OCI-LY7 (cell line): Measurements from ENCODE around the gene ACTL7A. TPM values are rescaled to one million over a fixed set of nuclear protein-coding genes. Genes with fewer than 3 reads are reported as not detected.

Experiments used
- BruUV-seq: library from RNA; stranded (reverse); fragments of 400-500 nt; replicated peaks from 2 replicates; lab custom pipeline; 2021; lab: Mats Ljungman, UMichigan
- CTCF ChIA-PET: fragments of 300-600 bp; sonication (Branson Sonifier 250); formaldehyde crosslinking; loops from one replicate; lab custom pipeline; 2022; ENCODE audit warnings: antibody characterized with exemption; ENCODE audit not compliant: unreplicated experiment; lab: Charles Lee
- POLR2A ChIA-PET: fragments of 300-600 bp; sonication (Branson Sonifier 250); formaldehyde crosslinking; loops from one replicate; lab custom pipeline; 2022; ENCODE audit warnings: antibody characterized with exemption; lab: Charles Lee
- DNase-seq: peaks from one replicate; pipeline ENCODE4 v3.0.0-alpha.2; 2015; ENCODE audit warnings: low spot score
- H2AFZ ChIP-seq: fragments of 200-600 bp; sonication (generic), shearing (Covaris generic); 2 replicates; pipeline ENCODE4 v1.6.1; 2014; ENCODE audit warnings: mild to moderate bottlenecking, antibody characterized with exemption, low read length, moderate library complexity
- H3K27ac ChIP-seq: fragments of 200-600 bp; sonication (generic); 2 replicates; pipeline ENCODE4 v1.5.1; 2014; ENCODE audit warnings: mixed run types, low read depth, mild to moderate bottlenecking, moderate library complexity, low read length, inconsistent platforms; ENCODE audit not compliant: poor library complexity, severe bottlenecking
- H3K36me3 ChIP-seq: fragments of 200-600 bp; sonication (generic); 2 replicates; pipeline ENCODE4 v1.6.1; 2014; ENCODE audit warnings: mild to moderate bottlenecking, antibody characterized with exemption, low read length, moderate library complexity, mixed read lengths; ENCODE audit not compliant: insufficient read depth
- H3K4me1 ChIP-seq: fragments of 200-600 bp; sonication (generic); 2 replicates; pipeline ENCODE4 v1.5.1; 2014; ENCODE audit warnings: mild to moderate bottlenecking, low read length; ENCODE audit not compliant: insufficient read depth, poor library complexity, severe bottlenecking
- H3K4me2 ChIP-seq: fragments of 200-600 bp; sonication (generic); 2 replicates; pipeline ENCODE4 v1.6.1; 2014; ENCODE audit warnings: mild to moderate bottlenecking, low read length
- H3K4me3 ChIP-seq: fragments of 200-600 bp; sonication (generic); 2 replicates; pipeline ENCODE4 v1.5.1; 2014; ENCODE audit warnings: mild to moderate bottlenecking, low read depth, low read length; ENCODE audit not compliant: poor library complexity, severe bottlenecking
- H3K79me2 ChIP-seq: fragments of 200-600 bp; sonication (generic); 2 replicates; pipeline ENCODE4 v1.6.1; 2016; ENCODE audit warnings: low read depth, mild to moderate bottlenecking, low read length, moderate library complexity, mixed read lengths; ENCODE audit not compliant: insufficient read depth
- H3K9me2 ChIP-seq: fragments of 200-600 bp; sonication (generic); 2 replicates; pipeline ENCODE4 v1.6.1; 2016; ENCODE audit warnings: mild to moderate bottlenecking, low read length, mixed read lengths; ENCODE audit not compliant: insufficient read depth
- H3K9me3 ChIP-seq: fragments of 200-600 bp; sonication (generic); 2 replicates; pipeline ENCODE4 v1.6.1; 2014; ENCODE audit warnings: mild to moderate bottlenecking, mixed run types, low read length, mixed read lengths
- H4K20me1 ChIP-seq: fragments of 200-600 bp; sonication (generic); 2 replicates; pipeline ENCODE4 v1.6.1; 2014; ENCODE audit warnings: mild to moderate bottlenecking, antibody characterized with exemption, low read length, moderate library complexity, mixed read lengths; ENCODE audit not compliant: insufficient read depth
- CTCF ChIP-seq: fragments of 200-600 bp; sonication (generic); conservative IDR thresholded peaks from 2 replicates; pipeline ENCODE4 v1.5.1; 2014; ENCODE audit warnings: mild to moderate bottlenecking, antibody characterized with exemption, low read length, moderate library complexity, mixed read lengths
- EZH2phosphoT487 ChIP-seq: fragments of 200-600 bp; sonication (generic); IDR thresholded peaks from 2 replicates; pipeline ENCODE4 v1.6.1; 2018; ENCODE audit warnings: low read depth, borderline replicate concordance, mild to moderate bottlenecking, mixed run types, antibody characterized with exemption, low read length, moderate library complexity, mixed read lengths
- intact Hi-C: fragments of 100-400 bp; cut with micrococcal nuclease; formaldehyde crosslinking; loops from one replicate; pipeline ENCODE4 v1.10.0; 2022; ENCODE audit not compliant: unreplicated experiment
- total RNA-seq, 2 experiments: library from RNA; depleted of rRNA in 1 of 2; stranded (reverse); fragments of >200 nt in 1 of 2; shearing (Covaris generic) in 1 of 2; gene quantifications; 2 replicates each; pipeline ENCODE4 v1.2.3, GENCODE V29; 2014 to 2022

Gene ACTL7A
- total RNA-seq, 2 experiments from 2014 or later, result not detected

GRCh38 chr9:108854094-108854493 lies 8.0 kb upstream of the ACTL7A start:
- no peak for DNase-seq
- ChIA-PET POLR2A (interaction anchor here (0.6 kb wide), 1 partner anchor 227 kb away, joined by 3 read pairs; no protein-coding TSS in a partner anchor), CTCF (no interaction called here)
- Histone ChIP-seq H3K27ac (no peak overlapping the region), H3K79me2 (no peaks in the 10 kb centered on the region), H3K4me1 (no peaks in the 10 kb centered on the region), H3K36me3 (no peaks in the 10 kb centered on the region), H3K9me3 (no peaks in the 10 kb centered on the region), H3K9me2 (no peaks in the 10 kb centered on the region), H4K20me1 (no peaks in the 10 kb centered on the region), H3K4me2 (no peak overlapping the region), H3K4me3 (no peak overlapping the region), H2AFZ (no peak overlapping the region)
- BruUV-seq, result no TSS peak
- intact Hi-C loops, result no loop called here
- no peak for TF ChIP-seq EZH2phosphoT487
- peak; percentile 39 for TF ChIP-seq CTCF

- BruUV-seq, result no TSS peak
- Histone ChIP-seq H3K4me1 (no peaks in the 10 kb centered on the region), H3K79me2 (no peaks in the 10 kb centered on the region), H3K4me2 (no peak overlapping the region), H3K4me3 (no peak overlapping the region), H3K9me3 (no peaks in the 10 kb centered on the region), H3K27ac (no peak overlapping the region), H2AFZ (no peak overlapping the region), H3K9me2 (no peaks in the 10 kb centered on the region), H3K36me3 (no peaks in the 10 kb centered on the region), H4K20me1 (no peaks in the 10 kb centered on the region)
- no peak for DNase-seq
- intact Hi-C loops, result no loop called here
- TF ChIP-seq EZH2phosphoT487 (no peak), CTCF (no peak)
- ChIA-PET POLR2A (interaction anchor here (0.6 to 1.5 kb wide), 2 partner anchors 28 to 228 kb away, joined by 3 read pairs; no protein-coding TSS in a partner anchor), CTCF (no interaction called here)
Measured at GRCh38 chr9:108854641-108855528, 7.2 kb upstream of the ACTL7A start.

GRCh38 chr9:108855529-108855886 lies 6.6 kb upstream of the ACTL7A start:
- intact Hi-C loops, result no loop called here
- Histone ChIP-seq H3K27ac (no peak overlapping the region), H3K4me2 (no peak overlapping the region), H2AFZ (no peak overlapping the region), H3K9me2 (no peaks in the 10 kb centered on the region), H3K79me2 (no peaks in the 10 kb centered on the region), H4K20me1 (no peaks in the 10 kb centered on the region), H3K9me3 (no peaks in the 10 kb centered on the region), H3K36me3 (no peaks in the 10 kb centered on the region), H3K4me1 (no peaks in the 10 kb centered on the region), H3K4me3 (no peak overlapping the region)
- ChIA-PET POLR2A (interaction anchor here (1.5 kb wide), 1 partner anchor 28 kb away, joined by 3 read pairs; no protein-coding TSS in a partner anchor), CTCF (no interaction called here)
- BruUV-seq, result no TSS peak
- TF ChIP-seq CTCF, result no peak
- TF ChIP-seq EZH2phosphoT487, result no peak
- DNase-seq, result no peak
